ENCODE results near the gene HLA-DMA. TPM values are rescaled to one million over a fixed set of nuclear protein-coding genes. Genes with fewer than 3 reads are reported as not detected.
A peak's percentile ranks its signal among the peaks of the same experiment; 100 is the strongest.

HLA-DMA gene
- total and polyA plus RNA-seq, 2 of the 13 experiments (the other 11 are each of a cell fraction or from before 2014, with no cell fraction given) = 0.70 to 0.71 TPM

DNA sequence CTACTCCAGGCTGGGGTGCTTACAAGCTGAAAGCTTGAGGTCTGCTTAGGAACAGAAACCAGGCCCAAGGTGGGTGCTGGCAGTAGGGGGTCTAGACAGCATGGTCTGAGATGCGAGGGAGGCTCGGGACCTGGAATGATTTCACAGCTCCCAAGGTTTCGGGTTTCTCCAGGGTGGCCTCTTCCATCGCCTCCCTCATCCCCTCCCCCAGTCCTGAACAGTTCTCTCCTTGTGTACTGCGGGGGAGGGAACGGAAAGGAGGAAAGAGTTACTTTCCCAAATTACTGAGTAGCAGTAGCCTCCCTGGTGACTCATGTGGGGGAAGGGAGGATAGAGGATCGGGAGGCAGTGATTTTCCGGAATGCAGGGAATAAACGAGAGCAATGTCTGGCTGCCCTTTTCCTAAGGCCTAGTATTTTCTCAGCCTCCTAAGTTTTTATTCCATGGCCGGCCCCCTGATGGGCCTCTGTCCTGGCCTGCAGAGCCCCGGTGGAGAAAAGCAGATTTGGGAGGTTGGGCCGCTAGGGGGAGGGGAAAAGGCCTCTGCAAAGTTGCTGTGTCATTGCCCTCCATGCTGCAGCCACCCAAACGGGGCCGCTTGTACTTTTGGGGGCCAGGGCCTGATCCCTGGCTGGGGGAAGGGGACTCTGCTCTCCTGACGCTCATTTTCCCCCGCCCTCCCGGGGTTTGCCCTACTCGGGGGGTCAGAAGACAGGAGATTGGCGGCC, 17.0 kb upstream of the HLA-DMA start (continued):
- TF ChIP-seq, protein P1, sequence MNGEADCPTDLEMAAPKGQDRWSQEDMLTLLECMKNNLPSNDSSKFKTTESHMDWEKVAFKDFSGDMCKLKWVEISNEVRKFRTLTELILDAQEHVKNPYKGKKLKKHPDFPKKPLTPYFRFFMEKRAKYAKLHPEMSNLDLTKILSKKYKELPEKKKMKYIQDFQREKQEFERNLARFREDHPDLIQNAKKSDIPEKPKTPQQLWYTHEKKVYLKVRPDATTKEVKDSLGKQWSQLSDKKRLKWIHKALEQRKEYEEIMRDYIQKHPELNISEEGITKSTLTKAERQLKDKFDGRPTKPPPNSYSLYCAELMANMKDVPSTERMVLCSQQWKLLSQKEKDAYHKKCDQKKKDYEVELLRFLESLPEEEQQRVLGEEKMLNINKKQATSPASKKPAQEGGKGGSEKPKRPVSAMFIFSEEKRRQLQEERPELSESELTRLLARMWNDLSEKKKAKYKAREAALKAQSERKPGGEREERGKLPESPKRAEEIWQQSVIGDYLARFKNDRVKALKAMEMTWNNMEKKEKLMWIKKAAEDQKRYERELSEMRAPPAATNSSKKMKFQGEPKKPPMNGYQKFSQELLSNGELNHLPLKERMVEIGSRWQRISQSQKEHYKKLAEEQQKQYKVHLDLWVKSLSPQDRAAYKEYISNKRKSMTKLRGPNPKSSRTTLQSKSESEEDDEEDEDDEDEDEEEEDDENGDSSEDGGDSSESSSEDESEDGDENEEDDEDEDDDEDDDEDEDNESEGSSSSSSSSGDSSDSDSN (CRISPR knock-in tag; IDR thresholded peaks at IDR 0.05) = peak; percentile 15; the same call in 1 of the 2 replicates
- TF ChIP-seq, protein P2, sequence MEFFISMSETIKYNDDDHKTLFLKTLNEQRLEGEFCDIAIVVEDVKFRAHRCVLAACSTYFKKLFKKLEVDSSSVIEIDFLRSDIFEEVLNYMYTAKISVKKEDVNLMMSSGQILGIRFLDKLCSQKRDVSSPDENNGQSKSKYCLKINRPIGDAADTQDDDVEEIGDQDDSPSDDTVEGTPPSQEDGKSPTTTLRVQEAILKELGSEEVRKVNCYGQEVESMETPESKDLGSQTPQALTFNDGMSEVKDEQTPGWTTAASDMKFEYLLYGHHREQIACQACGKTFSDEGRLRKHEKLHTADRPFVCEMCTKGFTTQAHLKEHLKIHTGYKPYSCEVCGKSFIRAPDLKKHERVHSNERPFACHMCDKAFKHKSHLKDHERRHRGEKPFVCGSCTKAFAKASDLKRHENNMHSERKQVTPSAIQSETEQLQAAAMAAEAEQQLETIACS (CRISPR knock-in tag; IDR thresholded peaks at IDR 0.05) = peak; percentile 64
- TF ChIP-seq, protein P3, sequence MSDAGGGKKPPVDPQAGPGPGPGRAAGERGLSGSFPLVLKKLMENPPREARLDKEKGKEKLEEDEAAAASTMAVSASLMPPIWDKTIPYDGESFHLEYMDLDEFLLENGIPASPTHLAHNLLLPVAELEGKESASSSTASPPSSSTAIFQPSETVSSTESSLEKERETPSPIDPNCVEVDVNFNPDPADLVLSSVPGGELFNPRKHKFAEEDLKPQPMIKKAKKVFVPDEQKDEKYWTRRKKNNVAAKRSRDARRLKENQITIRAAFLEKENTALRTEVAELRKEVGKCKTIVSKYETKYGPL (CRISPR knock-in tag; IDR thresholded peaks at IDR 0.05) = peak; percentile 53; the same call in 1 of the 2 replicates
- peak; percentile 71 for TF ChIP-seq MED13 (CRISPR knock-in tag; IDR thresholded peaks at IDR 0.05)
- peak; percentile 54 for TF ChIP-seq ZNF781 (CRISPR knock-in tag; IDR thresholded peaks at IDR 0.05; ENCODE audit: borderline replicate concordance, not compliant biosample characterization)
- TF ChIP-seq, protein P4, sequence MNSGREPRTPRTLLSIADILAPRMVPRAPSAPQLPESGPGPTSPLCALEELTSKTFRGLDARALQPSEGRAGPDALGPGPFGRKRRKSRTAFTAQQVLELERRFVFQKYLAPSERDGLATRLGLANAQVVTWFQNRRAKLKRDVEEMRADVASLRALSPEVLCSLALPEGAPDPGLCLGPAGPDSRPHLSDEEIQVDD (CRISPR knock-in tag; IDR thresholded peaks at IDR 0.05; ENCODE audit: borderline replicate concordance) = no peak
- 0 out of 2 replicates have a peak, but pooled peaks have one; percentile 38 for TF ChIP-seq RXRB (CRISPR knock-in tag; IDR thresholded peaks at IDR 0.05; ENCODE audit: borderline replicate concordance)
- TF ChIP-seq ZNF766 (CRISPR knock-in tag; IDR thresholded peaks at IDR 0.05; ENCODE audit: borderline replicate concordance) = no peak
- 0 out of 2 replicates have a peak, but pooled peaks have one; percentile 81 for TF ChIP-seq ZNF879 (CRISPR knock-in tag; IDR thresholded peaks at IDR 0.05)
- no peak for TF ChIP-seq ZNF761 (CRISPR knock-in tag; conservative IDR thresholded peaks at IDR 0.05)
- no peak for TF ChIP-seq TBX3 (IDR thresholded peaks at IDR 0.05; ENCODE audit: borderline replicate concordance)
- TF ChIP-seq NR3C1 (CRISPR knock-in tag; IDR thresholded peaks at IDR 0.05) = no peak
- no peak for TF ChIP-seq HDAC6 (IDR thresholded peaks at IDR 0.05; ENCODE audit: low read depth, low read length)
- no peak for TF ChIP-seq ZMYM4 (CRISPR knock-in tag; IDR thresholded peaks at IDR 0.05)
- TF ChIP-seq, protein P5, sequence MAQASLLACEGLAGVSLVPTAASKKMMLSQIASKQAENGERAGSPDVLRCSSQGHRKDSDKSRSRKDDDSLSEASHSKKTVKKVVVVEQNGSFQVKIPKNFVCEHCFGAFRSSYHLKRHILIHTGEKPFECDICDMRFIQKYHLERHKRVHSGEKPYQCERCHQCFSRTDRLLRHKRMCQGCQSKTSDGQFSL (CRISPR knock-in tag; IDR thresholded peaks at IDR 0.05) = peak; percentile 76
- TF ChIP-seq REXO4 (CRISPR knock-in tag; IDR thresholded peaks at IDR 0.05; ENCODE audit: borderline replicate concordance) = no peak
- TF ChIP-seq SNAI1 (CRISPR knock-in tag; IDR thresholded peaks at IDR 0.05; ENCODE audit: borderline replicate concordance) = peak; percentile 2; the same call in 1 of the 2 replicates
- TF ChIP-seq, protein P6, sequence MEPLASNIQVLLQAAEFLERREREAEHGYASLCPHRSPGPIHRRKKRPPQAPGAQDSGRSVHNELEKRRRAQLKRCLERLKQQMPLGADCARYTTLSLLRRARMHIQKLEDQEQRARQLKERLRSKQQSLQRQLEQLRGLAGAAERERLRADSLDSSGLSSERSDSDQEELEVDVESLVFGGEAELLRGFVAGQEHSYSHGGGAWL (CRISPR knock-in tag; IDR thresholded peaks at IDR 0.05) = peak; percentile 32
- TF ChIP-seq NFKB2 (CRISPR knock-in tag; IDR thresholded peaks at IDR 0.05; ENCODE audit: borderline replicate concordance) = peak; percentile 24
- 0 out of 2 replicates have a peak, but pooled peaks have one; percentile 1 for TF ChIP-seq ZFP1 (CRISPR knock-in tag; IDR thresholded peaks at IDR 0.05)
- no peak for TF ChIP-seq EHMT2 (IDR thresholded peaks at IDR 0.05; ENCODE audit: borderline replicate concordance, low read depth, low read length)
- no peak; the same call in 1 of the 2 replicates for TF ChIP-seq MTA1 (CRISPR knock-in tag; IDR thresholded peaks at IDR 0.05; ENCODE audit: borderline replicate concordance)
- TF ChIP-seq ARID2 (CRISPR knock-in tag; IDR thresholded peaks at IDR 0.05; ENCODE audit: borderline replicate concordance) = peak; percentile 79; the same call in 1 of the 2 replicates
- no peak for TF ChIP-seq ZNF317 (CRISPR knock-in tag; IDR thresholded peaks at IDR 0.05)
- peak; percentile 45 for TF ChIP-seq ZBTB42 (CRISPR knock-in tag; IDR thresholded peaks at IDR 0.05)
